HG02870 (cell line): ENCODE measurements around the gene CTTN.

Experiments used
- ATAC-seq: cut with Tn5 transposase; IDR thresholded peaks from one replicate; pipeline ENCODE4 v1.9.1; 2021; ENCODE audit warnings: mild to moderate bottlenecking, moderate library complexity; ENCODE audit not compliant: unreplicated experiment

CTTN gene

DNA sequence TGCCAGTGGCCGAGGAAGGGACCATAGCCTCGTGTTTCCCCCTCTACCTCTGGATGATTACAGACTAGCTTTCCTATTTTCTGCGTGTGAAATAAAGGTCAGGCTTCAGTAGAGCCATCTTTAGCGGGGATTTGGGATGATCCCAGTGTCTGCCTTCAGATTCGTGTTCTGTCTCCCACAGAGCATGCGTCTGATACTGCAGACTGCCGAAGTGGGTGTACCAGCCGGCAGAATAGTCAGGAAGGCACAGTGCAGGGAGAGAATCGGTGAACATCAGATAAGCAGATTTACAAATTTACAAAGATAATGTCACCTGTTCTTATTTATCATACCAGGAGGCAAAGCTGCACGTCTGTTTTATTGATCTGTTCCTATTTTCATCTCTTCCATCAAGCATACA, 11.1 kb downstream of the CTTN start:
- ATAC-seq: no peak

GRCh38 chr11:70409871-70410270, 11.5 kb downstream of the CTTN start:
- ATAC-seq: no peak

DNA sequence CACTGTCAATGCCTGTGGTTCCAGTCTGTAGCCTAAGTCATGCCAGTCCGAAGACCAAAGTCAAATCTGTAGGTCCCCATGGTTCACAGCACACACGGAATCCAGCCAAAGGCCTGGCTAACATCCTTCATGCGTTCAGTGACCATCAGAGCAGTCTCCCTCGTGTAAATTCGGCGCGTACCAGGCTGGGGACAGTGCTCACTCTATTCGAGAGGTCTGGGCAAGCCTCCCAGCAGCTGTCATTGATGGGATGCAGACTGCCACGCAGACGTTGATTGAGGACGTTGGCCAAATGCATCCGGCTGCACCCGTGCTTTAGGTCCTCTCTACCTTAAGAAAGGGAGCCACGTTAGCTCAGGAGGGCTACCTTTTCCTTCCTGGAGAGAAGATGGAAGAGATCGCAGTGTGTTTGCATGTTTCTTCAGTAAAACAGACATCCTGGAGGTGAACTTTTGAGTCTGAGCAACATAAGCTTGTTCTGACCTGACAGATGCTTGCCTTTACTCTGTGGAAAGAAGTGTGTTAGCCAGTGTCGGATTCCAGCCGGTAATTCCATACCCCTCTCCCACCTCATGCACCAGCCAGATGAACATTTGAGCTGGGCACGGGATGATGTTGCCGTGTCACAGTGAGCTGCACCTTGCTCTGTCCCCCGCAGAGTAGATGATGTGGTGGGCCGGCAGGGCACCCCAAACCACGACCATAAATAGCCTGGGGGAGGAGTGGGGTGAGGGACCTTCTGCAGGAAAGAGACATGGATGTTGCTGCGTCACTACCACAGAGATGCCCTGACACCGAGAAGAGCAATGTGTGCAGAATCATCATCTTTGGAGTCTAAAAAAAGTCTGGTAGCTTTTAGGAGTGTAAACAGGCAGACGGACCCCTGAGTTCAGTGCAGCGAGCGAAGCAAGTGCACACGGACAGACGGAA, 12.2 kb downstream of the CTTN start:
- no peak for ATAC-seq

GRCh38 chr11:70411713-70412452, 13.6 kb downstream of the CTTN start:
- ATAC-seq: no peak

DNA sequence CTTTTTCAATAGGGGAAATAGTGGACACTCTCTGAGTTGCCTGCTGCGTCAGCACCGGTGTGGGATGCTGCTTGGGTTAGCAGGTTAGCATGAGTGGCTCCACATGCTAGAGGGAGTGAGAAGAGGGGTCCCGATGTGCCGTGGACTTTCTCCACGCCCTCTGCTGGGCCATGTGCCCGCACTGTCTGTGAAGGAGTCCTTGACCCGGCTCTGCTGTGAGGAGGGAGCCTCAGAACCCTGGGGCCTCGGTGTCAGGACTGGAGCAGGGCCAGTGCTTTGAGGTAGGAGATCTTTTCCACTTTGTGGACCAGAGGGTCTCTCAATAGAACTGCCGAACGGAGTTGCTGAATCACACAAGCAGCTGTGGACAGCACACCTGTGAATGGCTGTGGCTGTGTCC, 14.8 kb downstream of the CTTN start:
- ATAC-seq: no peak

DNA sequence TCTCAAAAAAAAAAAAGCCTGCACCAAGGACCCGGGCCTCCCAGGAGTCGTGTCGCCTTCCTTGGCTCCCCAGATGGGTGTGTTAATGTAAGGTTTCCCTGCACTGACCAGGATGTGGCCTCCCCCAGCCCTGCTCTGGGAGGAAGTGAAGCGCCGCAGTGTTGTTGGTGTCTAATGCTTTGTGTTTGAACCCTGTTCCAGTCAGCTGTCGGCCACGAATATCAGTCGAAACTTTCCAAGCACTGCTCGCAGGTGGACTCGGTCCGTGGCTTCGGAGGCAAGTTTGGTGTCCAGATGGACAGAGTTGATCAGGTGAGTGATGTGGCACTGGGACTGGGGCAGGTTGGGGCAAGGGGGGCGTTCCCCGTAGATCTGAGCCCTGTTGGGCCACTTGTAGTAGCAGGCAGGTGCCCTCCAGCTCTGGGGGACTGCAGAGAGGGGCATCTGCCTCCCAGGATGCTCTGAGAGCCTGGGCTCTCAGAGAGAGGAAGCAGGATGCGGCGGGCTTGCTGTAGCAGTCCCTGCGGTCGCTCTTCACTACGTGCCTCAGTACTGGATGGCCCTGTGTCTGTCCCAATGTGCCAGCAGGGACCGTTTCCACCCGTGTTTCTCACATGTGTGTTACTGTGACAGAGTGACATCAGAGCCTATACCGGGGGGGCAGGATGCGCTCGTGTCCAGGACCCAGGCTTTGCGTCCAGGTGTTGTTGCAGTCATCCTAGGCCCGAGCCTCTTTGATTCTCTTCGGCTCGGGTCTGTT, 16.2 kb downstream of the CTTN start:
- no peak for ATAC-seq

DNA sequence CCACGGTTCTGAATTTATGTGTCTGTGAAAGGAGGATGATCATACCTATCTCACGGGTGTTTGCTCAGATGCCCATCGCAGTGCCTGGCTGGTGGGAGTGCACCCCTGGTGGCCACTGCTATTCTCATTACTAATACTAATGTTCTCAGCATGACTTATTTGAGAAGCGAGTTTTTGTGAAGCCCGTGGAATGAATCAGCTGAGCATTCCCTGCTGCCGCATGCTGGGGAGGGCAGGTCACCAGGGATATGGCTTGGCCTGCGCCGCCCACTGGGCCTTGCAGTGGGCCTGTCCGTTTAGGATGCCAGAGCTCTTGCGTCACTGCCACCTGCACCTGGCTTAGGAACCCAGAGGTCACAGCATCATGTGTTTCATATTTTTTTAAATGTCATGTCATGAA, 16.9 kb downstream of the CTTN start:
- no peak for ATAC-seq

- no peak for ATAC-seq
Observed at GRCh38 chr11:70415642-70416395, 17.5 kb downstream of the CTTN start.

- ATAC-seq: no peak
Observed at GRCh38 chr11:70416881-70417280, 18.6 kb downstream of the CTTN start.

DNA sequence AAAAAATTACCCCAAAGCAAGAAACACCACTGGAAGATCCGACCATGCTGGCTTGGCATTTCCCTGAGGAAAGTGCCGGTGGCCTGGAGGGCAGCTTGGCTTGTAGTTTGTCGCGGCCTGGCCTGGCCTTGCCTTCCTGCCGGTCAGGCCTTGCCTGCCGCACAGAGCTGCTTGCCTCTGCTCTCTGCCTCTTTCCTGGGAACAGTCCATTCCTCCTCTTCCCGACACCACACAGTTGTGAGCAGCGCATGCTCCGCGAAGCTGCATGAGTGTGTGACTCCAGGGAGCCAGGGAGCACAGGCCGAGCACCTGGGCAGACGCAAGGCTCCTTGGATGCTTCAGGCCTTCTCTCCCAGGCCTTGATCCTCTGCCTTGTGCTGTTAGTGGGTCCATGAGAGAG, 19.8 kb downstream of the CTTN start:
- ATAC-seq: no peak

GRCh38 chr11:70419307-70420007, 21.1 kb downstream of the CTTN start:
- ATAC-seq: no peak

DNA sequence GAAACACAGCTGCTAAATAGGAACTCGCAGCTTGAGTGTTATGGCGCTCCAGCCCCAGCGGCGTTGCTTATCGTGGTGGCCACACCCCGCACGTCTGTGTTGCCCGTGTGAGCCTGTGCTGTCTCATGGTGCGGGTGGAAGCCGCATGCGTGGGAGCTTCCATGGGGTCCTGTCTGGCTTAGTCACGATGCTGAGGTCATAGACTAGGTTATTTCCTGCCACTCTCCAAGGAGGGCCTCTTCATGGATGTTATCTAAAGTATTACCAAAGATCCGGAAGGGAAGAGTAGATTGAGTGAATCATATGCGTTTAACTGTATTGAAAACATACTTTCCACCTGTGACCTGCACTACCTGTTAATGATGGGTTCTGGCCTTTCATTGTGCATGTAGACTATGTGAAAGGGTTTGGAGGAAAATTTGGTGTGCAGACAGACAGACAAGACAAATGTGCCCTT, 21.7 kb downstream of the CTTN start:
- no peak for ATAC-seq

DNA sequence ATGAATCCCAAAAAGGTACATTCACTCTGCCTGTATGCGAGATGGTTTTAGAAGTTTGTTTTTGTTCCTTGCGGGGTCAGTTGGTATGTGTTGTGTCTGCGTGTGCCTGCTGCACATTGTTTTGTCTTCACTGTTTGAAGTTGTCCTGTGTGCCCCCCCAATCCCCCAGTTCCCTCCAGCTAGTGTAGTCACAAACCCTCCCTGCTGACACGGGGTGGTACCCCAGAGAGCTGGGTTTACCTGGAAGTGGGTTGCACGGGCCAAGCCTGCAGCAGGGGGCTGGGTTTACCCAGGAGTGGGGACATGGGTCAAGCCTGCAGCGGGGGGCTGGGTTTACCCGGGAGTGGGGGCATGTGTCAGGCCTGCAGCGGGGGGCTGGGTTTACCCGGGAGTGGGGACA, 22.2 kb downstream of the CTTN start:
- ATAC-seq: no peak

DNA sequence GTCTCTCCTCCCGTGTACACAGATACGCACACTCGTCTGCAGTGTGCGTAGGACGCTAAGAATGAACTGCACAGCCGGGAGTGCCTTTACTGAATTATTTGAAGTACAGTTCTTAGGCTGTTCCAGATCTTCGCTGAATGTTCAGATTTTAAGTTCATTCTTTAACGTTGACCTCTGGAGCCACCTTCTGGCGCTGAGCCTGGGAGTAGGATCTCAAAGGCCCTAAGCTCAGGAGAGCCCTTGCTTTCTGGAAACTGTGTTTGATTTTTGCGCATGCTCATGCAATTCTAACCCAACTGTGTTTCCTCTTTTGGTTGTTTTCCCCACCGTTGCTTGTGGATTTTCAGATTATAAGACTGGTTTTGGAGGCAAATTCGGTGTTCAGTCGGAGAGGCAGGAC, 22.8 kb downstream of the CTTN start:
- no peak for ATAC-seq

- ATAC-seq: no peak
Observed at GRCh38 chr11:70422692-70423522, 24.6 kb downstream of the CTTN start.

DNA sequence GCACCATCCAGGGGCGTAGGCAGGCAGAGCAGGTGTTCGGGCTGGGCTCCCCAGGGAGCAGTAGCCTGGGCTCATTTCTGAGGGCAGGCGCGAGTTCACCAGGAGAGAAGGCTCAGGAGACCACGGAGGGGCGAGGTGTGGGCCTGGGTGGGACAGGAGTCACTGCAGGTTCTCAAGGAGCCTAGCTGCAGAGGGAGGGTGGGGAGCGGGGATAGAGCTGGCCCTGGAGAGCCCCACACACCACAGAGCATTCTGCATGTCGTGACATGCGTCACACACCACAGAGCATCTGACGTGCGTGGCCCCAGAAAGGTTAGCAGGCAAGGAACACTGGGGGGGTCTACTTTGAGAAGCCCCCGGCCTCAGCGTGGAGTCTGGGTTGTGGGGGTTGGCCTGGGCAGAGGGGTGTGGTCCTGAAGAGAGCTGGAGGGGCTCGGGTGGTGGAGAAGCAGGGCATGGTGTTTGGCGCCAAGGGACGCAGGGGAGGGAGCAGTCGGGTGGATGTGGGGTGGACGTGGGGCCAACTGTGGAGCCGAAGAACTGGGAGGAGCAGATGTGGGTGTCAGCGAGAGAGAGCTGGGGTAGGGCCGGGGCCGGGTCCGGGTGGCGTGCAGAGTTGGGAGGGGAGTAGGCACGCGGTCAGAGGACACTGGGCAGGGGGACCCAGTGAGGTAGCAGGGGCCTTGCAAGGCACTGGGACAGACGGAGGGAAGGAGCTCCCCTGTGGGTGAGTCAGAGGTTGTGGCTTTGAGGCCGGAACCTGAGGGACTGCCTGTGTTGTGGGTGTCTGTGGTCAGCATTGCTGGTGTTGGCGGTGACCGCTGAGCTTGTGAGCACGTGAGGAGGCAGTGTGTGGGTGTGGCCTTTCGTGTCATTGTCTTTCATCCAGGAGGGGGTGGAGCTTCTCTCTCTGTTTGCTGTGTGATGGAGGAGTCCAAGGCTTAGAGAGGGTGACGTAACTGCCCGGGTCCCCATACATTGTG, 25.5 kb downstream of the CTTN start:
- peak; percentile 73 for ATAC-seq

DNA sequence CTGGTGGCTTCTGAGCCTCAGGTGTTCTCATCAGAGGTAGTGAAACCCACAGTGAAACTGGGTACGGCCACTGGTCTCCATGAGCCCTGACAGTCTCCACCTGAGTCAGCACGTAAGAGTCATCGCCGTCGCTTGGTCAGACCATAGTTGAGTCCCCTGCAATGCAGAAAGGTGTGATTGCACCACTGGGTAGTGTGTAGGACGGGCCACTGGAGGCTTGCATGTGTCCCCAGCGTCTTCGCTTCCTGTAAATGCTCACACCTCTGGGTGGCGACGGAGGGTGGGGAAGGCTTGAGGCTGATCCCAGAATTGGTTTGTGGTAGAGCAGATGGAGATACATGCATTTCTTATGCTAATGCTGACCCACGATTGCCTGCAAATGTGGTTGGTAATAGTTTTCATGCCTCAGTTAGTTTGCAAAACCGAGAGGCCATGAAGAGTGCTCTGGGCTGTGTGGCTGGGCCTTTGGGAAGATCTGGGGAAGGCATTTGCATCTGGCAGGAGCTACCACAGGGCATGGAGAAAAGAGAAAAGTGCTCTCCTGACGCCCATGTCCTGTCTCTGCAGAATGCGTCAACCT, 26.5 kb downstream of the CTTN start:
- peak; percentile 43 for ATAC-seq

GRCh38 chr11:70427436-70427835, 29.1 kb downstream of the CTTN start:
- ATAC-seq: no peak
